K562 (cell line): ENCODE results near the gene CHST8. TPM values are rescaled to one million over a fixed set of nuclear protein-coding genes. Genes with fewer than 3 reads are reported as not detected.
"Not testable (repeated sequence)": the region's sequence is repeated elsewhere in the genome, so short reads cannot be mapped to it uniquely, and the experiment has no call there.

ENCODE experiments used
- ATAC-seq: fragments of 200-7000 bp; cut with Tn5 transposase; 3 replicates; pipeline ENCODE4 v1.9.1; 2020; ENCODE audit warnings: moderate library complexity
- BruUV-seq: library from RNA; stranded (reverse); fragments of 400-500 nt; replicated peaks from 2 replicates; lab custom pipeline; 2021; lab: Mats Ljungman, UMichigan
- CTCF ChIA-PET: fragments of 300-600 bp; formaldehyde crosslinking; extraction: SDS; loops from one replicate; lab custom pipeline; 2021; ENCODE audit warnings: low intra/inter-chr PET ratio; lab: Yijun Ruan, JAX
- POLR2A ChIA-PET: fragments of 300-600, 350-650 bp; sonication (Branson Sonifier 250); formaldehyde crosslinking; extraction: SDS; loops from one replicate; lab custom pipeline; 2021; ENCODE audit warnings: antibody characterized with exemption, inconsistent platforms; lab: Yijun Ruan, JAX
- DNase-seq, 4 experiments: peaks; one replicate each; pipeline versions ENCODE4 v3.0.0 to v3.0.0-alpha.2; 2011 to 2018; ENCODE audit warnings: low spot score in 3 of 4, mixed read lengths in 3 of 4; ENCODE audit errors: extremely low read depth in 1 of 4
- FAIRE-seq: peaks from 2 replicates; lab custom pipeline; 2011; peaks lifted over from hg19 to GRCh38; lab: Jason Lieb, UNC
- H2AFZ ChIP-seq: 2 replicates; pipeline ENCODE4 v1.6.0; 2011; ENCODE audit warnings: low read depth, low read length, control low read depth, inconsistent platforms
- H3K27ac ChIP-seq: fragments of 200-600 bp; 3 replicates; pipeline ENCODE4 v1.8.0; 2011; ENCODE audit warnings: low read depth, mild to moderate bottlenecking, control low read depth, inconsistent platforms, low read length, moderate library complexity, mixed read lengths; ENCODE audit errors: extremely low read depth
- H3K27me3 ChIP-seq, 2 experiments: fragments of 300-600 bp in 1 of 2; 2 replicates in 1 of 2; 3 replicates in 1 of 2; pipeline versions ENCODE4 v1.6.0 to v1.8.0; 2011; ENCODE audit warnings: inconsistent platforms in 2 of 2, low read length in 2 of 2, mild to moderate bottlenecking in 1 of 2, mixed read lengths in 1 of 2, moderate library complexity in 1 of 2; ENCODE audit not compliant: control insufficient read depth in 2 of 2, insufficient read depth in 2 of 2
- H3K36me3 ChIP-seq: fragments of 300-600 bp; 3 replicates; pipeline ENCODE4 v1.8.0; 2011; ENCODE audit warnings: mild to moderate bottlenecking, low read length, inconsistent platforms; ENCODE audit not compliant: control insufficient read depth, insufficient read depth
- H3K4me1 ChIP-seq, 2 experiments: fragments of 200-600 bp in 1 of 2; replicated peaks in 1 of 2; 2 replicates in 1 of 2; 3 replicates in 1 of 2; pipeline versions ENCODE4 v1.5.1 to v1.8.0; 2011; ENCODE audit warnings: inconsistent platforms in 2 of 2, low read length in 2 of 2, mild to moderate bottlenecking in 1 of 2, mixed read lengths in 1 of 2, moderate library complexity in 1 of 2; ENCODE audit not compliant: control insufficient read depth in 2 of 2, insufficient read depth in 2 of 2
- H3K4me2 ChIP-seq: 2 replicates; pipeline ENCODE4 v1.6.1; 2011; ENCODE audit warnings: low read length, control low read depth, inconsistent platforms, mixed read lengths; ENCODE audit not compliant: insufficient read depth
- H3K4me3 ChIP-seq: fragments of 200-600 bp; sonication (generic), shearing (Covaris generic); 2 replicates; pipeline ENCODE4 v1.5.1; 2016; ENCODE audit warnings: control low read depth, inconsistent platforms
- H3K79me2 ChIP-seq: fragments of 200-600 bp; 3 replicates; pipeline ENCODE4 v1.8.0; 2011; ENCODE audit warnings: low read length, inconsistent platforms; ENCODE audit not compliant: control insufficient read depth, insufficient read depth
- H3K9ac ChIP-seq, 2 experiments: 2 replicates each; pipeline versions ENCODE4 v1.6.0 to v1.6.1; 2011; ENCODE audit warnings: low read depth in 2 of 2, low read length in 2 of 2, control low read depth in 1 of 2, inconsistent platforms in 1 of 2, mild to moderate bottlenecking in 1 of 2, mixed read lengths in 1 of 2; ENCODE audit not compliant: insufficient read depth in 1 of 2
- H3K9me1 ChIP-seq: one replicate; pipeline ENCODE4 v1.6.0; 2011; ENCODE audit warnings: inconsistent platforms, mild to moderate bottlenecking, low read length, moderate library complexity; ENCODE audit not compliant: control insufficient read depth, insufficient read depth
- H3K9me3 ChIP-seq: replicated peaks from 2 replicates; pipeline ENCODE4 v1.5.1; 2011; ENCODE audit warnings: low read depth, low read length, inconsistent platforms; ENCODE audit not compliant: control insufficient read depth, insufficient read depth
- H4K20me1 ChIP-seq: replicated peaks from 2 replicates; pipeline ENCODE4 v1.6.1; 2011; ENCODE audit warnings: low read length, inconsistent platforms, mixed read lengths; ENCODE audit not compliant: control insufficient read depth, insufficient read depth
- ATF4 ChIP-seq: fragments of 450-650 bp; formaldehyde crosslinking; IDR thresholded peaks from 2 replicates; pipeline ENCODE4 v1.4.0; 2022; ENCODE audit warnings: mild to moderate bottlenecking, moderate library complexity
- BMI1 ChIP-seq: fragments of 150-350 bp; IDR thresholded peaks from 2 replicates; pipeline ENCODE4 v1.6.1; 2014; ENCODE audit warnings: low read length
- FOXJ2 ChIP-seq: fragments of 200-800 bp; sonication (Bioruptor generic); IDR thresholded peaks from 2 replicates; pipeline ENCODE4 v1.6.1; 2016; ENCODE audit warnings: missing genetic modification characterization, missing compliant biosample characterization
- GATAD2B ChIP-seq: fragments of 450-650 bp; IDR thresholded peaks from 2 replicates; pipeline ENCODE4 v1.6.1; 2017; ENCODE audit warnings: mild to moderate bottlenecking, borderline replicate concordance
- RFX1 ChIP-seq: fragments of 450-650 bp; IDR thresholded peaks from 2 replicates; pipeline ENCODE4 v1.6.1; 2016; ENCODE audit warnings: mild to moderate bottlenecking, moderate library complexity
- SRSF3 ChIP-seq: fragments of 200-400 bp; formaldehyde crosslinking; IDR thresholded peaks from 2 replicates; pipeline ENCODE4 v1.6.1; 2016; ENCODE audit warnings: mild to moderate bottlenecking, low read length, moderate library complexity; ENCODE audit not compliant: insufficient read depth
- TCF7L2 ChIP-seq: fragments of 150-350 bp; IDR thresholded peaks from 2 replicates; pipeline ENCODE4 v1.6.1; 2016; ENCODE audit warnings: low read depth, mild to moderate bottlenecking, low read length, moderate library complexity
- TOE1 ChIP-seq, 2 experiments: fragments of 450-650 bp in 1 of 2; sonication (generic) in 1 of 2; formaldehyde crosslinking in 1 of 2; IDR thresholded peaks; 2 replicates each; pipeline versions ENCODE4 v1.7.1 to v1.8.0; 2016 to 2022; ENCODE audit warnings: borderline replicate concordance in 2 of 2, mild to moderate bottlenecking in 2 of 2, antibody characterized with exemption in 1 of 2, inconsistent platforms in 1 of 2, low read depth in 1 of 2, missing genetic modification reagents in 1 of 2, moderate library complexity in 1 of 2
- ZC3H4 ChIP-seq: sonication (generic); formaldehyde crosslinking; IDR thresholded peaks from 2 replicates; pipeline ENCODE4 v1.9.0; 2021; ENCODE audit warnings: missing genetic modification reagents, borderline replicate concordance
- WGBS: fragments of 100-300 bp; shearing (Covaris generic); methylation state at CpG from one replicate; pipeline ENCODE4 v1.1.6; 2016; ENCODE audit warnings: low coverage, mixed read lengths; ENCODE audit not compliant: insufficient coverage; ENCODE audit errors: missing lambda C conversion rate; 5-methylcytosine and 5-hydroxymethylcytosine counted together
- in situ Hi-C: fragments of 300-500 bp; cut with MboI; formaldehyde crosslinking; loops from 4 replicates; pipeline ENCODE4 v1.15.0; 2018; ENCODE audit warnings: inconsistent platforms, mixed read lengths
- intact Hi-C: fragments of 100-400 bp; cut with micrococcal nuclease; formaldehyde crosslinking; loops from 2 replicates; pipeline ENCODE4 v1.14.2; 2022
- polyA plus RNA-seq, 8 experiments: library from polyadenylated mRNA; depleted of rRNA in 4 of 8; stranded (reverse) in 5 of 8; unstranded in 3 of 8; fragments of >200 nt; fragmentation: Nextera tagmentation in 2 of 8; fragmentation: Illumina TruSeq in 1 of 8; extraction: Ambion mirVana in 2 of 8; extraction: Trizol in 1 of 8; gene quantifications; 2 replicates each; pipeline versions ENCODE4 v1.2.1 to v1.2.3, GENCODE V29; 2011 to 2014; ENCODE audit warnings: inconsistent platforms in 1 of 8, missing spikeins in 1 of 8
- total RNA-seq, 7 experiments: library from RNA; depleted of rRNA in 6 of 7; stranded (reverse); fragments of >200 nt in 6 of 7; fragmentation: Illumina TruSeq in 2 of 7; extraction: Trizol in 2 of 7; gene quantifications; 2 replicates each; pipeline versions ENCODE4 v1.2.1 to v1.2.3, GENCODE V29; 2011 to 2021; ENCODE audit warnings: low replicate concordance in 1 of 7
- TF ChIP-seq, protein P1 (sequence below): sonication (generic); formaldehyde crosslinking; IDR thresholded peaks from 2 replicates; pipeline ENCODE4 v1.8.0; 2022; ENCODE audit warnings: mild to moderate bottlenecking, missing genetic modification reagents

The CHST8 gene
- total and polyA plus RNA-seq, 9 of the 15 experiments (the other 6 are each of a cell fraction or from before 2014, with no cell fraction given) = 0.11 TPM; not detected in 8

GRCh38 chr19:33693678-33694077, 71.9 kb downstream of the CHST8 start (continued):
- TF ChIP-seq FOXJ2 (tag) = no peak
- TF ChIP-seq, all 486 proteins: peak for 0

- H3K36me3 ChIP-seq, H2AFZ ChIP-seq, H3K9ac ChIP-seq, ATAC-seq, BruUV-seq, H3K9me3 ChIP-seq, H3K4me3 ChIP-seq, in situ Hi-C loops, H3K27ac ChIP-seq, FAIRE-seq, H3K9me1 ChIP-seq, H3K4me2 ChIP-seq, H3K4me1 ChIP-seq, H4K20me1 ChIP-seq, DNase-seq, CTCF ChIA-PET, intact Hi-C loops, H3K79me2 ChIP-seq: not testable (repeated sequence)
- POLR2A ChIA-PET = interaction anchor here (0.8 kb wide), 1 partner anchor 19 kb away, joined by 3 read pairs; no protein-coding TSS in a partner anchor
- peaks cover 0 to 21% of the 10 kb centered on the region in 2 experiments; a peak in 3 of 5 replicates for H3K27me3 ChIP-seq
- 0% methylated on average over 3 of the region's 3 CpGs for whole genome bisulfite sequencing
Observed at GRCh38 chr19:33695547-33695946, 73.8 kb downstream of the CHST8 start.

DNA sequence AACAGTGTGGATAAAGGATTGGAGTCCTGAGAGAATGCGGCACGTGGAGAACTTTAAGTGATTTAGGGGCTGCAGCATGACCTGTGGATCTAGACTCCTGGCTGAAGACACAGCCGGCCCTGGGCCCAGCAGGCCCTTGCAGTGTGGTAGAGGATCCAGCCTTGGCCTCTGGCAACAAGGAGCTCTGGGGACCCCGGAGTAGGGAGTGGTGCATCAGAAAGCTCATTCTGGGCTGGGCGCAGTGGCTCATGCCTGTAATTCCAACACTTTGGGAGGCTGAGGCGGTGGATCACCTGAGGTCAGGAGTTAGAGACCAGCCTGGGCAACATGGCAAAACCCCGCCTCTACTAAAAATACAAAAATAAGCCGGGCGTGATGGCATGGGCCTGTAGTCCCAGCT, 76.0 kb downstream of the CHST8 start:
- no peaks in the 10 kb centered on the region for H3K4me1 ChIP-seq
- H3K36me3 ChIP-seq = no peaks in the 10 kb centered on the region
- H2AFZ ChIP-seq = no peak overlapping the region
- POLR2A ChIA-PET = interaction anchor here (0.6 kb wide), 1 partner anchor 61 kb away, joined by 3 read pairs; no protein-coding TSS in a partner anchor
- H3K9me1 ChIP-seq = no peaks in the 10 kb centered on the region
- no peaks in the 10 kb centered on the region for H3K9me3 ChIP-seq
- CTCF ChIA-PET = no interaction called here
- FAIRE-seq (no peak), ATAC-seq (no peak), DNase-seq (no peak)
- H3K9ac ChIP-seq = no peak overlapping the region
- H3K27me3 ChIP-seq = peaks cover 2 to 26% of the 10 kb centered on the region in 2 experiments; a peak in 4 of 5 replicates
- intact Hi-C loops (no loop called here), in situ Hi-C loops (no loop called here)
- H3K4me2 ChIP-seq = no peak overlapping the region
- no peak overlapping the region for H3K27ac ChIP-seq
- WGBS = 0% methylated on average over 8 of the region's 9 CpGs
- H3K79me2 ChIP-seq = no peaks in the 10 kb centered on the region
- no peaks in the 10 kb centered on the region for H4K20me1 ChIP-seq
- BruUV-seq = no TSS peak
- H3K4me3 ChIP-seq = no peak overlapping the region
- TF ChIP-seq ZC3H4 (CRISPR knock-in tag) (no peak), RFX1 (no peak), GATAD2B (no peak), SRSF3 (no peak), TCF7L2 (no peak), TOE1 (IDR thresholded peaks at IDR 0.05; ENCODE audit: borderline replicate concordance) (no peak), TOE1 (CRISPR knock-in tag; IDR thresholded peaks at IDR 0.05; ENCODE audit: borderline replicate concordance, low read depth) (no peak), BMI1 (no peak), ATF4 (no peak)
- TF ChIP-seq, protein P1, sequence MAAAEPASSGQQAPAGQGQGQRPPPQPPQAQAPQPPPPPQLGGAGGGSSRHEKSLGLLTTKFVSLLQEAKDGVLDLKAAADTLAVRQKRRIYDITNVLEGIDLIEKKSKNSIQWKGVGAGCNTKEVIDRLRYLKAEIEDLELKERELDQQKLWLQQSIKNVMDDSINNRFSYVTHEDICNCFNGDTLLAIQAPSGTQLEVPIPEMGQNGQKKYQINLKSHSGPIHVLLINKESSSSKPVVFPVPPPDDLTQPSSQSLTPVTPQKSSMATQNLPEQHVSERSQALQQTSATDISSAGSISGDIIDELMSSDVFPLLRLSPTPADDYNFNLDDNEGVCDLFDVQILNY (CRISPR knock-in tag) = no peak
